GM10266 (cell line): ENCODE data around the gene ARHGEF10L.

Experiments used
- DNase-seq: peaks from one replicate; pipeline ENCODE4 v3.0.0; 2012; ENCODE audit errors: extremely low spot score
- CTCF ChIP-seq: IDR thresholded peaks from 2 replicates; pipeline ENCODE4 v1.5.1; 2012; ENCODE audit warnings: mild to moderate bottlenecking, low read depth; ENCODE audit not compliant: control insufficient read depth, insufficient read depth; ENCODE audit errors: missing control alignments

Gene ARHGEF10L

GRCh38 chr1:17661546-17662157, 122.2 kb downstream of the ARHGEF10L start:
- TF ChIP-seq CTCF = peak; percentile 83

GRCh38 chr1:17662296-17662695, 122.8 kb downstream of the ARHGEF10L start:
- TF ChIP-seq CTCF = no peak
- DNase-seq = no peak

More at GRCh38 chr1:17661546-17662157, 122.2 kb downstream of the ARHGEF10L start:
- DNase-seq = peak; percentile 81

- DNase-seq = no peak
- TF ChIP-seq CTCF = no peak
Observed at GRCh38 chr1:17662786-17663185, 123.3 kb downstream of the ARHGEF10L start.

GRCh38 chr1:17663646-17664045, 124.1 kb downstream of the ARHGEF10L start:
- TF ChIP-seq CTCF = no peak
- DNase-seq = no peak

GRCh38 chr1:17664322-17664721, 124.8 kb downstream of the ARHGEF10L start:
- TF ChIP-seq CTCF = no peak
- DNase-seq = no peak

GRCh38 chr1:17665054-17665453, 125.6 kb downstream of the ARHGEF10L start:
- no peak for DNase-seq
- TF ChIP-seq CTCF = no peak

- no peak for DNase-seq
Observed at GRCh38 chr1:17665950-17666720, 126.6 kb downstream of the ARHGEF10L start.

More at GRCh38 chr1:17665950-17666720, 126.6 kb downstream of the ARHGEF10L start:
- TF ChIP-seq CTCF = no peak
